ENCODE measurements around the gene SPACA6. TPM values are rescaled to one million over a fixed set of nuclear protein-coding genes. Genes with fewer than 3 reads are reported as not detected.

The SPACA6 gene
- total and polyA plus RNA-seq, 9 of the 15 experiments (the other 6 are each of a cell fraction or from before 2014, with no cell fraction given), result 1.3 to 17.3 (median 6.2) TPM

- TF ChIP-seq ARID3B (CRISPR knock-in tag; IDR thresholded peaks at IDR 0.05; ENCODE audit: borderline replicate concordance) (no peak), ZNF551 (CRISPR knock-in tag; IDR thresholded peaks at IDR 0.05) (no peak), CTCF (IDR thresholded peaks at IDR 0.05 in 2 of 3, conservative IDR thresholded peaks at IDR 0.05 in 1 of 3; ENCODE audit: insufficient read depth in 2 of 3, low read depth in 1 of 3, low read length in 3 of 3) (no peak), TCF3 (CRISPR knock-in tag; IDR thresholded peaks at IDR 0.05) (no peak), TEAD2 (tag; IDR thresholded peaks at IDR 0.05) (no peak), CHAMP1 (IDR thresholded peaks at IDR 0.05) (no peak), NR2F6 (CRISPR knock-in tag; IDR thresholded peaks at IDR 0.05) (no peak), NR2C2 (CRISPR knock-in tag; IDR thresholded peaks at IDR 0.05) (no peak), NR2C2 (tag; IDR thresholded peaks at IDR 0.05) (peak; percentile 30; the same call in 1 of the 2 replicates), SFPQ (IDR thresholded peaks at IDR 0.05; ENCODE audit: low read depth, low read length) (no peak), DPF2 (IDR thresholded peaks at IDR 0.05) (no peak), TARDBP (IDR thresholded peaks at IDR 0.05) (no peak), PTBP1 (IDR thresholded peaks at IDR 0.05; ENCODE audit: low read depth, low read length) (no peak), POLR2B (IDR thresholded peaks at IDR 0.05; ENCODE audit: low read depth, partially characterized antibody) (peak; percentile 5), YY1 (IDR thresholded peaks at IDR 0.05; ENCODE audit: borderline replicate concordance in 1 of 3, control insufficient read depth in 1 of 3, extremely low read depth in 1 of 3, insufficient read depth in 3 of 3, insufficient read length in 1 of 3, insufficient replicate concordance in 2 of 3, low read depth in 1 of 3, low read length in 2 of 3) (peak in 1 of 3 experiments; percentile 4), ZBTB2 (IDR thresholded peaks at IDR 0.05) (no peak)
These were observed 9.1 kb downstream of the SPACA6 start (continued) for GRCh38 chr19:51702103-51702824.
